Suppressor macrophage treated with lipopolysaccharide for 1 hour (primary cell): Measurements from ENCODE around the gene ZNF213.
"Not testable (repeated sequence)": the region's sequence is repeated elsewhere in the genome, so short reads cannot be mapped to it uniquely, and the experiment has no call there.

Experiments
- DNase-seq, 3 donors: peaks; one replicate each; pipeline ENCODE4 v3.0.0-alpha.2; 2020 to 2022

Gene ZNF213

GRCh38 chr16:3171181-3171854, 36.5 kb downstream of the ZNF213 start:
- peak; percentile 59 to 62 (median 62) for DNase-seq

GRCh38 chr16:3171855-3172593, 37.2 kb downstream of the ZNF213 start:
- DNase-seq, result no peak

GRCh38 chr16:3173892-3174617, 39.2 kb downstream of the ZNF213 start:
- peak in 1 of 3 donors; percentile 47 for DNase-seq

GRCh38 chr16:3174618-3175148, 39.9 kb downstream of the ZNF213 start:
- no peak for DNase-seq

GRCh38 chr16:3175157-3176093, 40.6 kb downstream of the ZNF213 start:
- DNase-seq, result no peak

GRCh38 chr16:3179651-3180050, 44.8 kb downstream of the ZNF213 start:
- no peak for DNase-seq

- DNase-seq, result no peak
These were observed 45.6 kb downstream of the ZNF213 start for GRCh38 chr16:3180445-3180878.

GRCh38 chr16:3182293-3182607, 47.4 kb downstream of the ZNF213 start:
- not testable (repeated sequence) for DNase-seq

GRCh38 chr16:3182608-3183444, 48.0 kb downstream of the ZNF213 start:
- peak; percentile 50 to 65 (median 61) for DNase-seq

GRCh38 chr16:3183445-3184139, 48.8 kb downstream of the ZNF213 start:
- no peak for DNase-seq

GRCh38 chr16:3186946-3187690, 52.3 kb downstream of the ZNF213 start:
- DNase-seq, result no peak

GRCh38 chr16:3187798-3188674, 53.2 kb downstream of the ZNF213 start, which contains the start of gene OR1F1:
Gene OR1F1, plus strand, starts transcription at chr16:3188204.
- DNase-seq, result peak in 2 of 3 donors; percentile 19 to 26

GRCh38 chr16:3188675-3188924, 53.8 kb downstream of the ZNF213 start:
- no peak for DNase-seq

- DNase-seq, result peak in 2 of 3 donors; percentile 23 to 50
These were observed 54.3 kb downstream of the ZNF213 start for GRCh38 chr16:3188925-3189825.

GRCh38 chr16:3189869-3190268, 55.0 kb downstream of the ZNF213 start:
- DNase-seq, result no peak

- no peak for DNase-seq
These were observed 56.1 kb downstream of the ZNF213 start for GRCh38 chr16:3190949-3191353.
